ENCODE results near the gene FAM131B. TPM values are rescaled to one million over a fixed set of nuclear protein-coding genes. Genes with fewer than 3 reads are reported as not detected.

Gene FAM131B
- total and polyA plus RNA-seq, 2 of the 13 experiments (the other 11 are each of a cell fraction or from before 2014, with no cell fraction given), result 0.07 TPM; not detected in 1

GRCh38 chr7:143398616-143399015 is 36.1 kb upstream of the FAM131B start (continued):
- TF ChIP-seq SOX6 (IDR thresholded peaks at IDR 0.05) (no peak), SOX6 (CRISPR knock-in tag; IDR thresholded peaks at IDR 0.05) (no peak), ZNF782 (CRISPR knock-in tag; IDR thresholded peaks at IDR 0.05; ENCODE audit: borderline replicate concordance) (no peak), ZNF768 (CRISPR knock-in tag; IDR thresholded peaks at IDR 0.05) (no peak), EZH2 (conservative IDR thresholded peaks at IDR 0.05; ENCODE audit: low read depth, low read length) (no peak), ATF4 (CRISPR knock-in tag; IDR thresholded peaks at IDR 0.05) (no peak), POGZ (CRISPR knock-in tag; IDR thresholded peaks at IDR 0.05) (no peak), ZNF225 (CRISPR knock-in tag; IDR thresholded peaks at IDR 0.05) (no peak)

GRCh38 chr7:143397710-143398530 is 35.4 kb upstream of the FAM131B start:
- no peak overlapping the region for H3K4me3 ChIP-seq (replicated peaks in 1 of 3; ENCODE audit: insufficient read depth in 1 of 3, low read depth in 2 of 3, low read length in 3 of 3)
- H3K4me2 ChIP-seq (ENCODE audit: low read depth, low read length), result no peak overlapping the region
- H3K9me3 ChIP-seq (ENCODE audit: low read length), result no peaks in the 10 kb centered on the region
- H3K27ac ChIP-seq (ENCODE audit: extremely low read length, insufficient read depth, low read length), result no peak overlapping the region
- no peaks in the 10 kb centered on the region for H3K27me3 ChIP-seq (ENCODE audit: control insufficient read depth in 1 of 2, insufficient read depth in 2 of 2, low read length in 2 of 2)
- in situ Hi-C loops (cut with HindIII; ENCODE audit: extremely low pct_ligation_motif_present, low pct_unique_long_range_greater_than_20kb), result loop anchor here (25.0 kb wide), 1 partner anchor 514 kb away; the partner anchor contains the start of gene TCAF1
- DNase-seq (ENCODE audit: low spot score) (no peak), ATAC-seq (no peak), FAIRE-seq (no peak)
- no peak overlapping the region for H2AFZ ChIP-seq (ENCODE audit: low read length)
- H4K20me1 ChIP-seq (ENCODE audit: insufficient read depth, low read length), result no peaks in the 10 kb centered on the region
- intact Hi-C loops (cut with micrococcal nuclease; ENCODE audit: unreplicated experiment), result no loop called here
- WGBS (ENCODE audit: low lambda C conversion rate), result 86% methylated on average over 10 of the region's 16 CpGs
- H3K36me3 ChIP-seq (replicated peaks in 1 of 2; ENCODE audit: control insufficient read depth in 1 of 2, insufficient read depth in 2 of 2, low read length in 2 of 2), result no peaks in the 10 kb centered on the region
- H3K79me2 ChIP-seq (ENCODE audit: insufficient read depth, low read length), result no peaks in the 10 kb centered on the region
- ChIA-PET POLR2A (no interaction called here), CTCF (ENCODE audit: low intra/inter-chr PET ratio, low total read pairs) (no interaction called here)
- no TSS peak for BruUV-seq (replicated peaks)
- no peak overlapping the region for H3K9ac ChIP-seq (ENCODE audit: insufficient read depth, low read depth, low read length)
- H3K4me1 ChIP-seq (ENCODE audit: insufficient read depth, low read length), result peaks cover 42% of the 10 kb centered on the region
- TF ChIP-seq ZNF20 (CRISPR knock-in tag; IDR thresholded peaks at IDR 0.05), result no peak
- TF ChIP-seq TP53 (CRISPR knock-in tag; conservative IDR thresholded peaks at IDR 0.05), result no peak
- no peak for TF ChIP-seq AGO2 (optimal IDR thresholded peaks at IDR 0.05; ENCODE audit: low read depth, low read length)
- TF ChIP-seq, protein P1, sequence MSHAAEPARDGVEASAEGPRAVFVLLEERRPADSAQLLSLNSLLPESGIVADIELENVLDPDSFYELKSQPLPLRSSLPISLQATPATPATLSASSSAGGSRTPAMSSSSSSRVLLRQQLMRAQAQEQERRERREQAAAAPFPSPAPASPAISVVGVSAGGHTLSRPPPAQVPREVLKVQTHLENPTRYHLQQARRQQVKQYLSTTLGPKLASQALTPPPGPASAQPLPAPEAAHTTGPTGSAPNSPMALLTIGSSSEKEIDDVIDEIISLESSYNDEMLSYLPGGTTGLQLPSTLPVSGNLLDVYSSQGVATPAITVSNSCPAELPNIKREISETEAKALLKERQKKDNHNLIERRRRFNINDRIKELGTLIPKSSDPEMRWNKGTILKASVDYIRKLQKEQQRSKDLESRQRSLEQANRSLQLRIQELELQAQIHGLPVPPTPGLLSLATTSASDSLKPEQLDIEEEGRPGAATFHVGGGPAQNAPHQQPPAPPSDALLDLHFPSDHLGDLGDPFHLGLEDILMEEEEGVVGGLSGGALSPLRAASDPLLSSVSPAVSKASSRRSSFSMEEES (CRISPR knock-in tag; IDR thresholded peaks at IDR 0.05), result no peak
- no peak for TF ChIP-seq ZNF224 (CRISPR knock-in tag; IDR thresholded peaks at IDR 0.05)
- no peak for TF ChIP-seq HIVEP1 (CRISPR knock-in tag; IDR thresholded peaks at IDR 0.05)
- no peak for TF ChIP-seq FIP1L1 (IDR thresholded peaks at IDR 0.05; ENCODE audit: borderline replicate concordance, insufficient read depth, low read depth, low read length)
- TF ChIP-seq ZNF343 (CRISPR knock-in tag; IDR thresholded peaks at IDR 0.05), result no peak
- no peak for TF ChIP-seq ZNF282 (IDR thresholded peaks at IDR 0.05; ENCODE audit: partially characterized antibody)
- TF ChIP-seq HMGA1 (CRISPR knock-in tag; conservative IDR thresholded peaks at IDR 0.05), result no peak
- no peak for TF ChIP-seq ZNF773 (CRISPR knock-in tag; IDR thresholded peaks at IDR 0.05; ENCODE audit: borderline replicate concordance)
- TF ChIP-seq RFXAP (CRISPR knock-in tag; IDR thresholded peaks at IDR 0.05; ENCODE audit: borderline replicate concordance), result no peak
- no peak for TF ChIP-seq KLF6 (CRISPR knock-in tag; IDR thresholded peaks at IDR 0.05)
- TF ChIP-seq ZBTB38 (CRISPR knock-in tag; IDR thresholded peaks at IDR 0.05), result no peak
- no peak for TF ChIP-seq ZNF724P (CRISPR knock-in tag; IDR thresholded peaks at IDR 0.05; ENCODE audit: borderline replicate concordance)
- no peak for TF ChIP-seq CREM (IDR thresholded peaks at IDR 0.05)
- no peak for TF ChIP-seq CREM (CRISPR knock-in tag; IDR thresholded peaks at IDR 0.05)

All from HepG2 (cell line).